Measurements from ENCODE around the gene FGF14.
"Not testable (repeated sequence)": the region's sequence is repeated elsewhere in the genome, so short reads cannot be mapped to it uniquely, and the experiment has no call there.

Gene FGF14

DNA sequence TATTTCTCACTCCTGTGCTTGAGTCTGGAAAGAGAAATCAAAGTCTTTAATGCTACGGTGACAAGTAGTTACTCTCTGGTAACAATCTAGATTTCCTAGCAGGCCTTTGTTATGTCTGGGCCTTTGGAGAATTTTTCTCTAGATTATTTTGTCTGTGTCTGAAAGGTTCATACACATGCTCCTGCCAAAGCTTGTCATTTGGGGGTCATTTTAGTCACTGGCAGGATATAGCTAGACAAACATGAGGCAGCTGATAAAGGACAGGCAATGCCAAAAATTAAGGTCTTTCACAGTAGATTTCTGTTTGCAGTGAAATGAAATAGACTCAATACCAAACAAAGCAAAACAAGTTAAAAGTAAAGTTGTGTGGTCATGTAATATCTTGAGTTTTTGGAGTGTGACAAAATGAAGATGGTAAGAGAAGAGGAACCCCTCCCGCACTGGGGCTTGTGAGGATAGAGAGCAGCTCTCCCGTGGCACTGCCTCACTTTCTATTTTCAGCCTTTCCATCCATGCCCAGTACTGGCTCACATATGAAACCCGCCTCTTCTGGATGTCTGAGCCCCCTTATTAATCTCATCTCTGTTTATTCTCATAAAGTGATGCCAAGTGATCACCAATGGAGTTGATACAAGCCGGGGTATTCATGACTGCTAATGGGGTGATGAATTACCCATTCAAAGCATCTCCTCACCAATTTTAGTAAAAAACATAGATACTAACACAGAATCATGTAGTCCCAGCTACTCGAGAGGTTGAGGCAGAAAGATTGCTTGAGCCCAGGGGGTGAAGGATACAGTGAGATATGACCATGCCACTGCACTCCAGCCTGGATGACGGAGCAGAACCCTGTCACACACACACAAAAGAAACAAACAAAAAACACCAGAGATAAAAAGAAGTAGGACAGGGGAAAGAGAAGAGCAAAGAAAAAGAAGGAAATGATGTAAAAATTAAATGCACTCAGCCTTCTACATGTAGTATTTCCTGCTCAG, 389.3 kb downstream of the FGF14 start:
- H3K4me3 ChIP-seq (replicated peaks; ENCODE audit: low read depth, low read length): no peak overlapping the region
- TF ChIP-seq, protein P1, sequence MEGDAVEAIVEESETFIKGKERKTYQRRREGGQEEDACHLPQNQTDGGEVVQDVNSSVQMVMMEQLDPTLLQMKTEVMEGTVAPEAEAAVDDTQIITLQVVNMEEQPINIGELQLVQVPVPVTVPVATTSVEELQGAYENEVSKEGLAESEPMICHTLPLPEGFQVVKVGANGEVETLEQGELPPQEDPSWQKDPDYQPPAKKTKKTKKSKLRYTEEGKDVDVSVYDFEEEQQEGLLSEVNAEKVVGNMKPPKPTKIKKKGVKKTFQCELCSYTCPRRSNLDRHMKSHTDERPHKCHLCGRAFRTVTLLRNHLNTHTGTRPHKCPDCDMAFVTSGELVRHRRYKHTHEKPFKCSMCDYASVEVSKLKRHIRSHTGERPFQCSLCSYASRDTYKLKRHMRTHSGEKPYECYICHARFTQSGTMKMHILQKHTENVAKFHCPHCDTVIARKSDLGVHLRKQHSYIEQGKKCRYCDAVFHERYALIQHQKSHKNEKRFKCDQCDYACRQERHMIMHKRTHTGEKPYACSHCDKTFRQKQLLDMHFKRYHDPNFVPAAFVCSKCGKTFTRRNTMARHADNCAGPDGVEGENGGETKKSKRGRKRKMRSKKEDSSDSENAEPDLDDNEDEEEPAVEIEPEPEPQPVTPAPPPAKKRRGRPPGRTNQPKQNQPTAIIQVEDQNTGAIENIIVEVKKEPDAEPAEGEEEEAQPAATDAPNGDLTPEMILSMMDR (IDR thresholded peaks at IDR 0.05; ENCODE audit: low read depth, low read length, missing control alignments): no peak
- no peak for DNase-seq (ENCODE audit: extremely low read depth, low read depth)

- not testable (repeated sequence) for DNase-seq (ENCODE audit: extremely low read depth, low read depth); H3K4me3 ChIP-seq (replicated peaks; ENCODE audit: low read depth, low read length)
Measured at GRCh38 chr13:102011455-102011854, 390.4 kb downstream of the FGF14 start.

DNA sequence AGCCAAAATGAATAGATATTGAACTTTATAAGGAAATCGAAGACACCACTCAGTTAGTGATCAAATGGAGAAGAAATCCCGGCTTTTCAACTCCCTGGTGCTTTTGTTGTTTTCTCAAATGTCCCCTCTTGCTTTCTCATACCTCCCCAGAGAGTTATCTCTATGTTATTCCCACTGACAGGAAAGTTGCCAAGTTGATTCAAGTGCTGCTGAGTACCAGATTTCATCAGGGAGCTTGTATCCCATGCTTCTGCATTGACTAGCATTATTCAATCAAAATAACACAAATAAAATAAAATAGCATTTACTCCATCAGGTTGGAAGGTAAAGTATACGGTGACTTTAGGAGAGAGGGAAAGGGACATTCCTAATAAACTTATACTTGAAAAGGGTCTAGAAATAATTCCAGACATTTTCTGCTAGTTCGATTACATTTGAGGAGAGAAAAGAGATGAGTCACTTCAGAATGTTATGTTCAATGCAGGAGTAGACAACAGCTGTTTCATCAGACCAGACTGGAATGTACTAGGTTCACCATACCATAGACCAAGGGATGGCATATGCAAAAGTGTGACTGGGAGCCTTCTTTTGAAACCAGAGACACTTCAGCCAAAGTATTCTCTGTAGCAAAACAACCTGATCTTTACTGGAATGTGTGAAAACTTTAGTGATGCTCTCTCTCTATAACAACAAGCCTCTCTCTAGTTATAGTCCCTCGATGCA, 397.8 kb downstream of the FGF14 start:
- DNase-seq (ENCODE audit: extremely low read depth, low read depth): no peak
- H3K4me3 ChIP-seq (replicated peaks; ENCODE audit: low read depth, low read length): no peak overlapping the region
- TF ChIP-seq, protein P1 (IDR thresholded peaks at IDR 0.05; ENCODE audit: low read depth, low read length, missing control alignments): no peak

DNA sequence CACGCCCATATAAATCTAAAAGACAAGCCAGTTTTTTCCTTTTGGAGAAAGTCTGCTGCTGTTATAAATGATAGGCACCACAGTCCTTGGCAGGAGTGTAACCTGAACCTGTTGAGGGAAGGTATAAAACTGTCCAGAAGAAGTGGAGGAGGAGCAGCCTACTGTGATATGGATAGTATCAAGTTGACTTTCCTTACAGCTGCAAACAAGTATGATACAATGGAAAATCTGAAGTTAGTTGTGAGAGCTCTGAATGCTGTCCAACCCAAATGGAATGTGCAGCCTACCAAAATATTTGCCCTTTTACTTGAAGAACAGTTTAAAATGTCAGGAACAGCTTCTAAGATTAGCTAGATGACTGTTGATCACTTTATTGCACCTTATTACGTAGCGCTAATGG, 399.6 kb downstream of the FGF14 start:
- H3K4me3 ChIP-seq (replicated peaks; ENCODE audit: low read depth, low read length): no peak overlapping the region
- no peak for DNase-seq (ENCODE audit: extremely low read depth, low read depth)
- TF ChIP-seq, protein P1 (IDR thresholded peaks at IDR 0.05; ENCODE audit: low read depth, low read length, missing control alignments): no peak

DNA sequence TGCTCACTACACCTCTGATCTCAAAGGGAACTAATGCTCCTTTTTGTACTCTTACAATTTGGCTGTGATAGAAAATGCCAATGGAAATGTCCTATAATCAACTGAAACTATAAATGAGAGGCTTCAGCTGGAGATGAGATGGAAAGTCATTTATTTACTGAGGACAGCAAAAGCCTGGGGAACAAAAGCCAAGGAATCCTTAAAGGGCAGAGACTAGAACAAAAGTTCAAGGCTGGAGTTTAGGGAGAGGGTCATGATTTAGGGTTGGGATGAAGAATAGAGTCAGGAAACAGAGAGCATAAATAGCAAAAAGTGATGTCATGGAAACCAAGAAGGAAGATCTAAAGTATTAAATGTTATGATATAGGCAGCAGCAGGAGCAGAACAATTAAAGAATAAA, 401.1 kb downstream of the FGF14 start:
- no peak overlapping the region for H3K4me3 ChIP-seq (replicated peaks; ENCODE audit: low read depth, low read length)
- DNase-seq (ENCODE audit: extremely low read depth, low read depth): no peak
- TF ChIP-seq, protein P1 (IDR thresholded peaks at IDR 0.05; ENCODE audit: low read depth, low read length, missing control alignments): no peak

- H3K4me3 ChIP-seq (replicated peaks; ENCODE audit: low read depth, low read length): no peak overlapping the region
- TF ChIP-seq, protein P1 (IDR thresholded peaks at IDR 0.05; ENCODE audit: low read depth, low read length, missing control alignments): no peak
- no peak for DNase-seq (ENCODE audit: extremely low read depth, low read depth)
Measured at GRCh38 chr13:101998129-101998528, 403.7 kb downstream of the FGF14 start.

DNA sequence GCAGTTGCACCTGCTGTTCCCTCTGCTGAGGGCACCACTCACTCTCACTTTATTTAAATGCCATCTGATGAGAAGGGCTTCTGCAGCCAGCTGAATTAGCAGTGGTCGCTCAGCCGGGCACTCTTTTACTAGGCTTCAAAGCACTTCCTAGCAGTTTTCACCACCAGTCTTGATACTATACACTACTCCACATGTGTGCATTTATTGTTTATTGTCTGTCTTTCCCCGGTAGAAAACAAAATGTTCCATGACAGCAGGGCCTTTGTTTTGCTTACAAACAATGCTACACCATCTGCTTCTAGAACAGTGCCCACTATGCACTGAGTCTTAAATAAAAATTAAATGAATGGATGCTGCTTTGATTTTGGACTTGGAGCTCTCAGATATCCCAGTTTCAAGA, 404.9 kb downstream of the FGF14 start:
- DNase-seq (ENCODE audit: extremely low read depth, low read depth): no peak
- TF ChIP-seq, protein P1 (IDR thresholded peaks at IDR 0.05; ENCODE audit: low read depth, low read length, missing control alignments): no peak
- H3K4me3 ChIP-seq (replicated peaks; ENCODE audit: low read depth, low read length): no peak overlapping the region

Data from HFF-Myc (cell line).